ENCODE results near the gene GUF1. TPM values are rescaled to one million over a fixed set of nuclear protein-coding genes. Genes with fewer than 3 reads are reported as not detected.
"Not testable (repeated sequence)": the region's sequence is repeated elsewhere in the genome, so short reads cannot be mapped to it uniquely, and the experiment has no call there.

The GUF1 gene
- total RNA-seq, 1 donor from 2014 or later: 22.4 TPM

- H3K36me3 ChIP-seq: no peaks in the 10 kb centered on the region
- TF ChIP-seq CTCF (IDR thresholded peaks at IDR 0.05; ENCODE audit: borderline replicate concordance): no peak
- DNase-seq: no peak
- no peaks in the 10 kb centered on the region for H3K9me3 ChIP-seq (replicated peaks)
- H3K27me3 ChIP-seq (ENCODE audit: low read depth): no peaks in the 10 kb centered on the region
- intact Hi-C loops (cut with micrococcal nuclease): loop anchor here (2.0 kb wide), 1 partner anchor 46 kb away; the partner anchor contains the start of gene GUF1
- peak overlapping the region; percentile 91 for H3K27ac ChIP-seq (replicated peaks)
- peaks cover 53% of the 10 kb centered on the region for H3K4me1 ChIP-seq
- H3K4me3 ChIP-seq: peak overlapping the region; percentile 93
These were observed 46.9 kb downstream of the GUF1 start for GRCh38 chr4:44725166-44725565.

GRCh38 chr4:44725726-44726037 is 47.5 kb downstream of the GUF1 start:
- H3K4me3 ChIP-seq: peak overlapping the region; percentile 93
- DNase-seq: no peak
- H3K4me1 ChIP-seq: peaks cover 47% of the 10 kb centered on the region
- TF ChIP-seq CTCF (IDR thresholded peaks at IDR 0.05; ENCODE audit: borderline replicate concordance): no peak
- H3K9me3 ChIP-seq (replicated peaks): no peaks in the 10 kb centered on the region
- peak overlapping the region; percentile 91 for H3K27ac ChIP-seq (replicated peaks)
- H3K27me3 ChIP-seq (ENCODE audit: low read depth): no peaks in the 10 kb centered on the region
- H3K36me3 ChIP-seq: no peaks in the 10 kb centered on the region
- intact Hi-C loops (cut with micrococcal nuclease): loop anchor here (2.0 kb wide), 1 partner anchor 47 kb away; the partner anchor contains the start of gene GUF1

GRCh38 chr4:44726038-44726871 is 48.0 kb downstream of the GUF1 start, which contains the start of gene GNPDA2:
Gene GNPDA2, minus strand, starts transcription at chr4:44726556. Its CDS starts 4,349 bp downstream, at chr4:44722207.
- Histone ChIP-seq H3K9me3 (replicated peaks) (no peaks in the 10 kb centered on the region), H3K4me1 (peaks cover 42% of the 10 kb centered on the region), H3K4me3 (peak within 1 kb of the TSS; percentile 93), H3K27ac (replicated peaks) (peak within 1 kb of the TSS; percentile 91), H3K27me3 (ENCODE audit: low read depth) (no peaks in the 10 kb centered on the region), H3K36me3 (no peaks in the 10 kb centered on the region)
- peak; percentile 93 for DNase-seq
- no peak for TF ChIP-seq CTCF (IDR thresholded peaks at IDR 0.05; ENCODE audit: borderline replicate concordance)
- intact Hi-C loops (cut with micrococcal nuclease): no loop called here

- peak overlapping the region; percentile 93 for H3K4me3 ChIP-seq
- no peak for TF ChIP-seq CTCF (IDR thresholded peaks at IDR 0.05; ENCODE audit: borderline replicate concordance)
- no peaks in the 10 kb centered on the region for H3K36me3 ChIP-seq
- intact Hi-C loops (cut with micrococcal nuclease): no loop called here
- H3K27ac ChIP-seq (replicated peaks): no peak overlapping the region
- DNase-seq: no peak
- H3K4me1 ChIP-seq: peaks cover 35% of the 10 kb centered on the region
- no peaks in the 10 kb centered on the region for H3K9me3 ChIP-seq (replicated peaks)
- H3K27me3 ChIP-seq (ENCODE audit: low read depth): no peaks in the 10 kb centered on the region
These were observed 49.3 kb downstream of the GUF1 start for GRCh38 chr4:44727471-44727870.

- H3K36me3 ChIP-seq; DNase-seq; H3K27ac ChIP-seq (replicated peaks); intact Hi-C loops (cut with micrococcal nuclease); H3K27me3 ChIP-seq (ENCODE audit: low read depth); H3K4me3 ChIP-seq; H3K9me3 ChIP-seq (replicated peaks): not testable (repeated sequence)
- peaks cover 27% of the 10 kb centered on the region for H3K4me1 ChIP-seq
These were observed 50.5 kb downstream of the GUF1 start for GRCh38 chr4:44728694-44729093.

- Histone ChIP-seq H3K4me1 (no peaks in the 10 kb centered on the region), H3K27ac (replicated peaks) (no peak overlapping the region), H3K36me3 (no peaks in the 10 kb centered on the region), H3K9me3 (replicated peaks) (no peaks in the 10 kb centered on the region), H3K27me3 (ENCODE audit: low read depth) (no peaks in the 10 kb centered on the region), H3K4me3 (no peak overlapping the region)
- TF ChIP-seq CTCF (IDR thresholded peaks at IDR 0.05; ENCODE audit: borderline replicate concordance): no peak
- intact Hi-C loops (cut with micrococcal nuclease): no loop called here
- DNase-seq: no peak
These were observed 58.7 kb downstream of the GUF1 start for GRCh38 chr4:44736900-44737299.

Data from left ventricle myocardium inferior (tissue), 1 donor.